GM18511 (cell line): ENCODE measurements around the gene GMCL2.
A peak's percentile ranks its signal among the peaks of the same experiment; 100 is the strongest.

ENCODE experiments used
- ATAC-seq: cut with Tn5 transposase; IDR thresholded peaks from one replicate; pipeline ENCODE4 v1.9.1; 2021; ENCODE audit warnings: mild to moderate bottlenecking, moderate library complexity; ENCODE audit not compliant: unreplicated experiment

GMCL2 gene

DNA sequence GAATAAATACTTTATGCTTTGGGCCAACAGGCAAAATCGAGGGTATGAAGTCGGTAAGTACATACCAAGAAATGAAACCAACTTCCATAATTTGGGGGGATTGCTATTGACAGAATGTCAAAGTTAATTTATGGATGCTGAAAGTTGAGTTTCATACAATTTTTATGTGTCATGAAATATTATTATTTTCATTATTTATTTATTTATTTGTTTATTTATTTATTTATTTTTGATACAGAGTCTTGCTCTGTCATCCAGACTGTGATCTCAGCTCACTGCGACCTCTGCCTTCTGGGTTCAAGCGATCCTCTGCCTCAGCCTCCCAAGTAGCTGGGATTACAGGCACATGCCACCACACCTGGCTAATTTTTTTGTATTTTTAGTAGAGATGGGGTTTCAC lies 4.5 kb upstream of the GMCL2 start:
- ATAC-seq, result no peak

DNA sequence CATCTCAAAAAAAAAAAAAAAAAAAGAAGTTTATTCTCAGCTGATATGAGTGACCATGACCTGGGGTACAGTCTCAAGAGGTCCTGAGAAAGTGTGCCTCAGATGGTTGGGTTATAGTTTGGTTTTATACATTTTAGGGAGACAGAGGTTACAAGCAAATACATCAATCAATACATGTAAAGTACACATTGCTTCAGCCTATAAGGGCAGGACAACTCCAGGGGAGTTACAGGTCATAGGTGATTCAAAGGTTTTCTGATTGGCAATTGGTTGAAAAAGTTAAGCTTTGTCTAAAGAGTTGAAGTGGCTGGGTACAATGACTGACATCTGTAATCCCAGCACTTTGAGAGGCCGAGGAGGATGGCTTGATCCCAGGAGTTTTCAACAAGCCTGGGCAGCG lies 2.3 kb upstream of the GMCL2 start:
- no peak for ATAC-seq

DNA sequence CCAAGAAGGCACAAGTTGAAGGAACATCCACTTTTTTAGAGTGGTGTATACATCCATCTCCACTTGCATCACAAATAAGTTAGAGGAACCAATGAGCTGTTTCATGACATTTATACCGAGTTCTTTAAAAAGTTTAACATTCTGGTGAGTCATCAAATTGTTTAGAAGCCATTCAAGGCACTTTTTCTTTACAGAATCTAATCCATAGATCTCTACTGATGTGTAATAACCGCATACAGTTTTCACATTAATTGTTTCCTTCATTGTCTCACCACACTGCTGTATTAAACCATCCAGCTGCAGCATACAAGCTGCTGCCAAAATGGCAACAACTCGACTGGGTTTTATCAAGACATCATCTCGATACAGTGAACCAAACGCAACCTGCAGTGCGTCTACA lies 744 bp downstream of the GMCL2 start:
- ATAC-seq, result no peak

DNA sequence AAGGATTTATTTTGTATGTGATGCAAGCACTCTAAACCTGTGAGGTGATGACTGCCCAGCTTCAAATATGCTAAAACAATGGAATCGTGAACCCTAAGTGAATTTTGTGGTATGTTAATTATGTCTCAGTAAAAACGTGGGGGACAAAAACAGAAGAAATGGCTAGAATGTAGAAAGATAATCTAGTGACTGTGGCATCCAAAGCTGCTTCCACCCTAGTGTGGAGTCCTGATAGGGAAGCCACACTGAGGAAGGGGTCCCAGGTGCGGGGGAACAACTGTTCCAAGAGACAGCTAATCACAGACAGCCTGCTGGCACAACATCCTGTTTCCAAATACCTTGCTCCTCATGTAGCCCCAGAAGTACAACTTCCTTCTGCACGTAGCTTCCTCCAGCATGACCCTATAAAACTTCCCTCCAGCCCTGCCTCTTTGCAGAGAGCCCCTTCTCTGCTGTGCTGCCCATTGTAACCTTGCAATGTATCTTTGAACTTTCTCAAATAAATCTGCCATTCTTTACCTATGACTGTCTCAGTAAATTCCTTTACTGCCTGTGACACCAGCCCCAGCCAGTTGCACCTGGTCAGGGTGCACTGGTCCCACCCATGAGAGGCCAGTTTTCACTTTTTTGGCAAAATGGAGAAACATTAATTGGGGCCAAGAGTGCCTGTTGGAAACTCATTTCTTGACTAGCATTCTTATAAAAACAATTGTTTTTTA lies 4.9 kb downstream of the GMCL2 start:
- no peak for ATAC-seq

DNA sequence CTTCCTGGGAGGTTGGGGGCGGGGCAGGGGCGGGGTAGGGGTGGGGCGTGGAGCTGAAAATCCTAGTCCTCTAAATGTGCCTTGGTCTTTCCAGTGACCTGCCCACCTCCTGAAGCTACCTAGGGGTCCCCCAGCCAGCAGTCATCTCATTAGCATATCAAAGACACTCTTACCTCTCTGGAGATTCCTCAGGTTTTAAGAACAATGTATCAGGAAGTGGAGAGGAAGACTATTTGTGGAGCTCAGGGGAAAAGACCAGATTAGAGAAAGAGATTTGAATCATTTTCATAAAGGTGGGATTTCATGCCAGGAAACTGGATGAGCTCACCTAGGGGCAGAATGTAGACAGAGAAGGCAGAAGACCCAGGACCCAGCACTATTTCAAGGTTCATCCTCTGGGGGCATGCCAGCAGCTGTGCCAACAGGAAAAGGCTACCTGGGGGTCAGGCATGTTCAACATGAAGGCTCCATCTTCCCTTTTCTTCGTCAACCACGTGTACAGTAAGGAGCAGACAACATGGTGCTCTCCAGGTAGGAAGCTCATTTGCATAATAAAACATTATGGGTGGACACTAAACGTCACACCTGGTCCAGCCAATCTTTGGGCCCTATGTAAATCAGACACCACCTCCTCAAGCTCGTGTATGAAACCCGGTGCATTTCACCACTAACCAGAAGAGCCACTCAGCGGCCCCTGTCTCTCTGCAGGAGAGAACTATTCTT lies 6.9 kb downstream of the GMCL2 start:
- ATAC-seq, result no peak

DNA sequence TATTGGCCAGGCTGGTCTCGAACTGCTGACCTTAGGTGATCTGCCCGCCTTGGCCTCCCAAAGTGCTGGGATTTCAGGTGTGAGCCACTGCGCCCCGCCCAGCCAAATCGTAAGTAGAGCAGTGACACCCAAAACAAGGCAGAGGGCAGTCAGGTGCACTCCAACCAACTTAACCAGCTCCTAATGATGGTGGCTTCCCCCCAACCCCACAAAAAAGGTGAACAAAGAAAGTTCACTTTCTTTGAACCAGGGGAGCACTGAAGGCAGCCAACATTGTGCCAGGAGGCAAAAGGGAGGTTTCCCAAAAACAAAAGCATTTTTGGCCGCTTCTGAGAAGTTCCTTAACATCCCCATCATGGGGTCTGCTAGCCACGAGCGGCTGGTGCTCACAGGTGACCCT lies 9.6 kb downstream of the GMCL2 start:
- no peak for ATAC-seq

DNA sequence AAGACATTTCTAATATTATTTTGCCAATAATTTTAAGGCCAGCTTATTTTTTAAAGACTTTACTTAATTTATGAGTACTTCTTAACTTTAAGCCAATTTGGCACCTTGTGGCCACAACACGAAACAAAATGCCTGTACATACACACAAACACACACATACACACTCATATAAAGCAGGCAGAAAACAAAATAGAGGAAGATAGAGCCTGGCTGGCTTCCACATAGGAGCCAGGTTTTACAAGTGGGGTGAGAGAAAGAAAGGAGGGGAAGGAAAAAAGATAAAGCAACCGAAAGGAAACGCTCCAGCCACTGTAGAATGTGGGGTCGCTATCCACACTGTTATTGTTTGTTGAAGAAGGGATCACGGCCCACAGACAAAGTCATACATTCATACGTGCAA lies 10.4 kb downstream of the GMCL2 start:
- no peak for ATAC-seq

DNA sequence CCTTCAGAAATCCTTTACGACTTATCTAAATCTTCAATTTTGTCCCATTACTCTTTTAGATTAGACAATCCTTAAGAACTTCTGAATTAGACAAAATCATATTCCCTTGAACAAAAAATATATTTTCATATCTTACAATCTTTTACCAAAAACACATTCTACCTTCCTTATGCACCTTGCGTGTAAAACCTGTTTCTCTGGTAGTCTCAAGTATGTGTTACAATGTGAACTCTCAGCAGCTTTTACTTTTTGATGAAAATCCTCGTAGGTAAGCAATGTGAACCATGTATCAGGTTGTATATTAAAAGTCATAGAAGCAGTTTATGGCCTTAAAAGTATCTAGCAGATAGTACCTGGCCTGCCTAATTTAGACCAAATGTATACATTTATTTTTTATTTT lies 12.7 kb downstream of the GMCL2 start:
- no peak for ATAC-seq

DNA sequence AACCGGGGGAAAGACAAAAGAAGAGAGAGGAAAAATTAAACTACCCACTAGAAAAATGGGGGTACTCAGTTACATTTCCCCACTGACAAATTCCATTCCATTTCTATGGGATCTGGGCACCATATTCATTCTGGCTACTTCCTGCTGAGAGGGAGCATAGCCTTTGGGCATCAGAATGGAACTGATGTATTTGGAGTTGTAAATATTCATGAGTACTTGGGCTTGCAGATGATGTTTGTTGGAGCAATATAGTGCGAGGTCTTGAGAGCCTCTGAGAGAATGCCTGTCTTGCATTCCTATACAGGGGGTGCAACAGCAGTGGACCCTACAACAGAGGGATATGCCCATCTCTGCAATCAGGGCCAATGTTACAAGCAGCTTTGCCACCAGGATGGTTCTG lies 16.7 kb downstream of the GMCL2 start:
- no peak for ATAC-seq

DNA sequence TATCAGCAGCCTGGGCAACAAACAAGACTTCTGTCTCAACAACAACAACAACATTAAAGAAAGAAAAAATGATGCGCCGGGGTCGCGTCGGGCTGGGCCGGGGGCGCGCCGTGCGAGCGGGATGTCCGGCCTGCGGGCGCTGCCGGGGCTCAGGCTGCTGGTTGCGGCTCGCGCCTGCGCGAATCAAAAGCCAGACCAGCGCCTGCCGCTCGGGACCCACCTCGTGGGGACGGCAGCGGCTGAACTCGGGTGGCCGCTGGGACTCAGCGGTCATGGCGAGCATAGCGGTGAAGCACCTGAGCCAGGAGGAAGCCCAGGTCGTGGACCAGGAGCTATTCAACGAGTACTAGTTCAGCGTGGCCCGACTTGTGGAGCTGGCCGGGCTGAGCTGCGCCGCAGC lies 21.6 kb downstream of the GMCL2 start:
- ATAC-seq, result no peak

DNA sequence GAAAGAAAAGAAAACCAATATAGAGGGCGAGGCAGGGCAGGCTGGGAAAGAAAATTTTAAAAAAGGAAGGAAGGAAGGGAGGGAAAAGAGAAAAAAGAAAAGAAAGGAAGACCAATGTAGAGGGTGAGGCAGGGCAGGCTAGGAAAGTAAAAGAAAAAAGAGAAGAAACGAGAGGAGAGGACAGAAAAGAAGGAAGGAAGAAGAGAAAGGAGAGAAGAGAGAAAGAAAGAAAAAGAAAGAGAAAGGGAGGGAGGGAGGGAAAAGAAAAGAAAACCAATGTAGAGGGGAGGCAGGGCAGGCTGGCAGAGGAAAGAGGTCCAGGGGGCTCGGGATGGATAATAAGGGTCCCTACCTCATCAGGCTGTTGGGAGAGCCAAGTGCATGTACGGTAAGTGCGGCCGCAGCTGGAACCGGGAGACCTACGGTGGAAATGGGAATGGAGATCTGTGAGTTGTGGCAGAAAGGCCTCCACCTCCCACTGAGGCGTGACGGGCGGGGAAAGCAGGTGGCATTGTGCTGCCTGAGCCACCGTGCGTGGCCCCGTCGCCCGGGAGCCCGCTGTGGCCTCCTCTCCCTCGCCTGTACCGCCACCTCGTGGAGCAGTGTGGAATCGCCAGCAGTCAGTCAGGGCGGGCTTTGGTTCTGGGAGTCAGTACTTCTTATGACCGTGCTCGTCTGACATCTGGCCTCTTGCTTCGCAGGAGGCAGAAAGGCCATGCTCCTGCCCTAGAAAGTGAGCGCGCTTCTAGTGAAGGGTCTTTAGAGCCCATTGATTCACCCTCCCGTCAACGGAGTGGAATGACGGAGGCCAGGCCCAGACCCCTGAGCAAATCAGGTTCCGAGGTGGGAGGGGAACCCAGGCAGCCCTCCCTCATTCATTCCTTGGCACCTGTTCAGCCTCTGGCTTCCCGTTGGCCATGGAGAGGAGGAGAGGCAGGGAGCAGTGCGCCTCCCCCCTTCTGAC lies 23.1 kb downstream of the GMCL2 start:
- ATAC-seq, result peak; percentile 87

DNA sequence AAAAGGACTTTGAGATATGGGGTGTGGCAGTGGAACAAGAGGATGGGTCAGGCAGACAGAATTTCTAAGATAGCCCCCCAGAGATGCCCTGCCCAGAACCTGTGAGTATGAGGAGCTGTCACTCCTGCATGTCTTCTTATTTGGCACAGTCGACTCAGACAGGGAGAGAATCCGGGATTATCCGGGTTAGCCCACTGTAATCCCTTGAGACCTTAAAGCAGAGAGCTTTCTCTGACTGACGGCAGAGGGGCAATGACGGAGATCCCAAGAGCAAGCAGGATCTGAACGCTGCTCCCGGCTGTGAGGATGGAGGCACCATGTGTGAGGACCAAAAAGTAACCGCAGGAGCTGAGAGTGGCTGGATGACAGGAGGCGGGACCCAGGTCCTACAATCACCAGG lies 24.7 kb downstream of the GMCL2 start:
- ATAC-seq, result no peak

DNA sequence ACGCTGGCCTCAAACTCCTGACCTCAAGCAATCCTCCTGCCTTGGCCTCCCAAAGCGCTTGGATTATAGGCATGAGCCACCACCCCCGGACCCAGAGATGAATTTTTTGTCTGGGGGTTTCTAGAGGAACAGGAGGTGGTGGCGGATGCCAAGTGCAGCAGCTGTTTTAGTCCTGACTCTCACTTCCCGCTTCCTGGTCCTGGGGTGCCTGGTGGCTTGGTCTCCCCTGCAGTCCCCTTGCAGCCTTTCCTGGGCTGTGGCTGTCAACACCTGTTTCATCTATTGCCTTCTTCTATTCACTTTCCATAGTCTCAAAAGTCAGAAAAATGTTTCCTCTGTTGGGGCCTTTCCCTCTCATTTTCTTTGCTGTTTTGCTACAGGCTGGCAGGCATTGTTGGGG lies 27.0 kb downstream of the GMCL2 start:
- no peak for ATAC-seq

DNA sequence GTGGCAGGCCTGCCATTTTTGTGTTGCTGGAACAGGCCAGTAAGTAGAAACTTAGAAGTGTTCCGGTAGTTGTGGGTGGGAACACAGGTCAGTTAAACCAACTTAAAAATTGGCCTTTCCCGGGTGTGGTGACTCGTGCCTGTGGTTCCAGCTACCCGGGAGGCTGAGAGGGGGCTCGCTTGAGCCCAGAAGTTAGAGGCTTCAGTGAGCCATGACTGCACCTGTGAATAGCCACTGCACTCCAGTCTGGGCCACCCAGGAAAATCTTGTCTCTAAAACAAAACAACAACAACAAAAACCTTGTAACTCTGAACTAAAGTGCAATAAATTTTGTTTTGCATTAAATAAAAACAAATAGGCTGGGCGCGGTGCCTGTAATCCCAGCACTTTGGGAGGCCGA lies 32.1 kb downstream of the GMCL2 start:
- ATAC-seq, result no peak

DNA sequence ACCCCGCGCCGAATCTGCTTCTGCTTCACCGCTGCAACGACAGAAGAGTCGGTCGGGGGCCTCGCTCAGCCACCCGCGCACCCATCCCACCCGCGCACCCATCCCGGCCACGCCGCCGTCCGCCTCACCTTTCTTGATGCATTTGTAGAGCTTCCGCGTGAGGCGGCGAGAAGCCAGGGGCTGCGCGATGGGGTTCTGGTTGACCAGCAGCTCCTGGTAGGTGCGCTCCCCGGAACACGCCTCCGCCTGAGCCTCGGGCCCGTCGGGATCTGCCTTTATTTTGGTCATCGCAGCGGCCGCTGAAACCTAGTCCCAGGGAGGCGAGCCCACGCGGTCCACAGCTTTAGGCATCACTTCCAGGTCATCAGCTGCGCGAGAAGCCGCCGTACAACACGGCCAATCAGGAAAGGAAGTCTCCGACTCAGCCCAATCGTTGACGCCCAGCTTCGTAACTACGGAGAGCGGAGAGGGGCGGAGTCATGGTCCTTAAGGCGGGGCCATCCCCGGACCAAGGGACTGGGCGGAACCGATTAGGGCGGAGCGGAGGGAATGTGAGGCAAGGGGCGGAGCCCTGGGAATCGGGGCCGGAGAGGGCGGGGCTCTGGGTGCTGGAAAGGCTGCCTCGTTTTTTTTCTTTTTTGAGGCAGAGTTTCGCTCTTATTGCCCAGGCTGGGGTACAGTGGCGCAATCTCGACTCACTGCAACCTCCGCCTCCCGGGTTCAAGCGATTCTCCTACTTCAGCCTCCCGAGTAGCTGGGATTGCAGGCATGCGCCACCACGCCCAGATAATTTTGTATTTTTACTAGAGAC lies 33.4 kb downstream of the GMCL2 start, which contains the start of gene NHP2:
Gene NHP2 (minus strand): TSS at position 356 of the 811 bp plus-strand sequence. CDS start 68 bp downstream, at position 288.
- peak; percentile 99 for ATAC-seq

DNA sequence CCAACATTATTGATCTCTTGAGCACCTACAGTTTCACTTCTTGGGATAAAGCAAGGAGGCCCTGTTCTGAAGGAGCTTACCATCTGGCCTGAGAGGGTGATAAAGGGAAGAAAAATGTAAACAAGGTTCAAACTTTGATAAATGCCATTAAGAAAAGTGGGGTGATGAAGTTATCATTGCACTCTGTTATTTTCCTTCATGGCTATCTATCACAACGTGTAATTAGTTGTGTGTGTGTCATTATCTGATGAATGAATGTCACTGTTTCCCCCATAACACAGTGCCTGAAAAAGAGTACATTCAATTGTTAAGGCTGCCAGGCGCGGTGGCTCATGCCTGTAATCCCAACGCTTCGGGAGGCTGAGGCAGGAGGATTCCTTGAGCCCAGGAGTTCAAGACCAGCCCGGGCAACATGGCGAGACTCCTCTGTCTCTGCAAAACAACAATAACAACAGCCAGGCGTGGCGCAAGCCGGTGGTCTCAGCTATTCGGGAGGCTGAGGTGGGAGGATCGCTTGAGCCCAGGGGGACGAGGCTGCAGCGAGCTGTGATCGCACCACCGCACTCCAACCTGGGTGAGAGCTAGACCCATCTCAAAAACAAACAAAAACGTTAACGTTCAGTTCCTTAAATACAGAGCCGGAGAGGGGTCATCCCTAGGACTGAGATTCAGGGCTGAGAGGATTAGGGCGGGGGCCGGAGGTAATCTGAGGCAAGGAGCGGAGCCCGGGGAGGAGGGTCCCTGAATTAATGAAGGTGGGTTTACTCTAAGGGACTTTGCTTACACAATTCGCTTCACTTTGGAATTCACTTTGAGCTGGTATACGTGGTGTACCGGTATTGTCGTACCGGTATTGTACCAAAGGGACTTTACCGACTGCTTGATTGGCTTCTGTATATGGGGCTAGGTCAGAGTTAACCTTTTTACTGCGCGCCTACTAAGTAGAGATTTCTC lies 34.4 kb downstream of the GMCL2 start:
- ATAC-seq, result no peak

DNA sequence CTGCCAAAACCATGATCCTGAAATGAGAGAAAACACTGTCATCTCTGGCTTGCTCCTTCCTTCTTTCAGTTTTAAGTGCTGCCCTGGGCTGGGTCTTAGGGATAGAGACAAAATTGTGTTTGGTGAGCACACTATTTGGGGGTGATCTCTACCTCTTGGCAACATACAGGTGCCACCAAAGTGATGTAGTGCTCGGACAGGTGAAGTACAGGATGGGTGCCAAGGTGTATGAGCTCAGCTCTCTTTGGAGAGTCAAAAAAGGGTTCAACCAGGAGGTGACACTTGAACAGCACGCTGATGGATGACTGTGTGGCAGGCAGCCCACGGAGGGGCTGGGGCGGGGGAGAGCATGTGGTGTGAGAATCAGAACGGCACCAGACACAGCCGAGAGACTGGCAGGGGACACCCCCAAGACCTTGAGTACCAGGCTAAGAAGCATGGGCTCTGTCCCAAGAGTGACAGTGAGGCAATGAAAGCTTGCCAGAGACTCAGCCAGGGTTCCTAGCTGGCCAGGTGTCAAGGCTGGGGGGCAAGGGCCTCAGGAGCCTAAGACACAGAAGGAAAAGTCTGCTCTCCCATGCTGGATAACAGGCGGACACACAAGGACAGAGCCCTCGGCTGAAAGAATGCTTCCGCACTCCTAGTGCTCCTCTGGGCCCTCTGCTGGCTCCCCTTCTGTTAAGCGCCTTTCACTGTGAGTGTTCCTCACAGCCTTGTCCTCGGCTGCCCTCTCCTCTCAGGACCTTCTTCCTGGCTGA lies 36.0 kb downstream of the GMCL2 start:
- ATAC-seq, result no peak

DNA sequence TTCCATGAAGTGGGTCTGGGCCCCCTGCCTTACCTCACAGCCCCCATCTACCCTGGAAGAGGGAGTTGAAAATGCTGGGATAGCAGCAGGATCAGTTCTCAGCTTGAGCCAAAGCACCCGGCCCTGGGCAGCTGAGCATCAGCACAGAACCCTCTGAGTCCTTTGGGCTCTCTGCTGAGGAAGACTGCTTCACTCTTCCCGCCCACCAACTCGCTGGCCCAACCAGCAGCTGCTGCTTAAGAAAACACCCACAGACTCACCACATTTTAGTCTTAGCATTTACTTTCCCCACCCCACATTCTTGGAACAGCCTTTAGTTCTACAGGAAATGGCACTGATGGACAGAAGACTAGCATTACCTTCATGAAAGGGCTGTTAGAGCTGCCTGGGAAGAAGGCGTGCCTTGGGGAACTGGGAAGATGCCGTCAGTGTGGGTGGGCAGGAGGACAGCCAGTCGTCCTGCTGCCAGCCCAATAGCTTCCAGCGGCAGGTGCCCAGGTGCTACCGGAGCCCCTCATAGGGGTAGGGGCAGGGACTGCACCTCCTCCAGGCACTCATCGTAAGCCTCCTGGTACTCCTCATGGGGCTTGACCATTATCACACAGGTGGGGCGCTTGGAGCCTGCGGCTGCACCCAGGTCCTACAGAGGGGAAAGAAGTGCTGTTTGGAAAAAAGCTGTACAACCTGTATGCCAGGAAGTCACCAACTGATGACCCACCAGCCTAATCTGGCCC lies 37.8 kb downstream of the GMCL2 start:
- ATAC-seq, result no peak
